Measurements from ENCODE around the gene CNGB1.

Gene CNGB1

GRCh38 chr16:57993438-57993837 is 22.5 kb upstream of the CNGB1 start:
- no peak overlapping the region for H3K27ac ChIP-seq (ENCODE audit: low read depth, low read length)
- no peak overlapping the region for H2AFZ ChIP-seq (ENCODE audit: low read depth, low read length, severe bottlenecking)
- H3K4me3 ChIP-seq (ENCODE audit: insufficient read depth, low read length, poor library complexity, severe bottlenecking): no peak overlapping the region
- no peaks in the 10 kb centered on the region for H4K20me1 ChIP-seq (ENCODE audit: low read depth, low read length)
- H3K36me3 ChIP-seq (ENCODE audit: low read length): no peaks in the 10 kb centered on the region
- H3F3A ChIP-seq (ENCODE audit: insufficient read depth): no peaks in the 10 kb centered on the region
- TF ChIP-seq CTCF (IDR thresholded peaks at IDR 0.05; ENCODE audit: insufficient read depth, low read length, poor library complexity, severe bottlenecking) (no peak), EZH2phosphoT487 (conservative IDR thresholded peaks at IDR 0.05; ENCODE audit: low read length) (no peak)
- H3K4me2 ChIP-seq (ENCODE audit: low read depth, low read length, poor library complexity, severe bottlenecking): no peak overlapping the region
- no peak overlapping the region for H3K9ac ChIP-seq (ENCODE audit: low read length)
- no peaks in the 10 kb centered on the region for H3K9me3 ChIP-seq (ENCODE audit: insufficient read depth, low read length)
- no peaks in the 10 kb centered on the region for H3K79me2 ChIP-seq (ENCODE audit: insufficient read depth, low read length)
- H3K27me3 ChIP-seq (ENCODE audit: low read length): no peaks in the 10 kb centered on the region
- no peaks in the 10 kb centered on the region for H3K9me2 ChIP-seq (replicated peaks; ENCODE audit: insufficient read depth, low read length)

- Histone ChIP-seq H3K9me2 (replicated peaks; ENCODE audit: insufficient read depth, low read length) (no peaks in the 10 kb centered on the region), H3K36me3 (ENCODE audit: low read length) (no peaks in the 10 kb centered on the region), H3K9me3 (ENCODE audit: insufficient read depth, low read length) (no peaks in the 10 kb centered on the region), H3K9ac (ENCODE audit: low read length) (no peak overlapping the region), H3F3A (ENCODE audit: insufficient read depth) (no peaks in the 10 kb centered on the region), H3K4me2 (ENCODE audit: low read depth, low read length, poor library complexity, severe bottlenecking) (no peak overlapping the region), H3K27ac (ENCODE audit: low read depth, low read length) (no peak overlapping the region), H2AFZ (ENCODE audit: low read depth, low read length, severe bottlenecking) (no peak overlapping the region), H3K27me3 (ENCODE audit: low read length) (no peaks in the 10 kb centered on the region), H3K79me2 (ENCODE audit: insufficient read depth, low read length) (no peaks in the 10 kb centered on the region), H4K20me1 (ENCODE audit: low read depth, low read length) (no peaks in the 10 kb centered on the region), H3K4me3 (ENCODE audit: insufficient read depth, low read length, poor library complexity, severe bottlenecking) (no peak overlapping the region)
- TF ChIP-seq EZH2phosphoT487 (conservative IDR thresholded peaks at IDR 0.05; ENCODE audit: low read length): no peak
- no peak for TF ChIP-seq CTCF (IDR thresholded peaks at IDR 0.05; ENCODE audit: insufficient read depth, low read length, poor library complexity, severe bottlenecking)
These were observed 21.2 kb upstream of the CNGB1 start for GRCh38 chr16:57992084-57992483.

- H3K4me3 ChIP-seq (ENCODE audit: insufficient read depth, low read length, poor library complexity, severe bottlenecking): no peak overlapping the region
- no peaks in the 10 kb centered on the region for H3K9me2 ChIP-seq (replicated peaks; ENCODE audit: insufficient read depth, low read length)
- no peak for TF ChIP-seq EZH2phosphoT487 (conservative IDR thresholded peaks at IDR 0.05; ENCODE audit: low read length)
- TF ChIP-seq CTCF (IDR thresholded peaks at IDR 0.05; ENCODE audit: insufficient read depth, low read length, poor library complexity, severe bottlenecking): no peak
- H3K9ac ChIP-seq (ENCODE audit: low read length): no peak overlapping the region
- H3K4me2 ChIP-seq (ENCODE audit: low read depth, low read length, poor library complexity, severe bottlenecking): no peak overlapping the region
- H3K27me3 ChIP-seq (ENCODE audit: low read length): no peaks in the 10 kb centered on the region
- no peaks in the 10 kb centered on the region for H3K79me2 ChIP-seq (ENCODE audit: insufficient read depth, low read length)
- no peak overlapping the region for H2AFZ ChIP-seq (ENCODE audit: low read depth, low read length, severe bottlenecking)
- H3F3A ChIP-seq (ENCODE audit: insufficient read depth): no peaks in the 10 kb centered on the region
- H3K9me3 ChIP-seq (ENCODE audit: insufficient read depth, low read length): no peaks in the 10 kb centered on the region
- no peaks in the 10 kb centered on the region for H4K20me1 ChIP-seq (ENCODE audit: low read depth, low read length)
- H3K27ac ChIP-seq (ENCODE audit: low read depth, low read length): no peak overlapping the region
- H3K36me3 ChIP-seq (ENCODE audit: low read length): no peaks in the 10 kb centered on the region
These were observed 20.7 kb upstream of the CNGB1 start for GRCh38 chr16:57991551-57992059.

Data from SU-DHL-6 (cell line).